ENCODE data around the gene SOCS2. TPM values are rescaled to one million over a fixed set of nuclear protein-coding genes. Genes with fewer than 3 reads are reported as not detected.

Gene SOCS2
- total RNA-seq, 4 donors from 2014 or later = 45.5 to 213 (median 79.4) TPM

DNA sequence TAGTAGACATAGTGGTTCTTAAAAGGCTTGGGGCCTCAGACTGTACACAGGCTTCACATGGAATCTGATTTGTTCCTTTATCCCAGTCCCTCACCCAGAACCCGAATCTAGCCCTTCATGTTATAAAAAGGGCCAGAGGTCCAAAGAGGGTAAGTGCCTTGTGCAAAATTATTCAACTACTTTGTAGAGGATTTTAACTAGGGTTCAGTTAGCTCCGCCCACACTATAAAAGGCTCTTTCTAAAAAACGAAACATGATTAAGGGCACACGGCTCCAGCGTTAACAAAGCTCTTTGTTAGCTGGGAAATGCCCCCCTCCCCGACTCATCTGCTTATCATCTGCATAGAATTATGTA, 3.2 kb upstream of the SOCS2 start:
- Histone ChIP-seq H3K4me1 (peaks cover 0 to 28% (median 21%) of the 10 kb centered on the region in 4 donors), H3K27ac (peak overlapping the region; percentile 93 to 98 (median 97)), H3K4me3 (peak overlapping the region; percentile 10 to 92 (median 70)), H3K36me3 (peaks cover 0 to 4% (median 0%) of the 10 kb centered on the region in 4 donors), H3K9me3 (no peaks in the 10 kb centered on the region), H3K27me3 (no peaks in the 10 kb centered on the region)
- DNase-seq = no peak
- WGBS, 2 donors (ENCODE audit: low coverage in 1 of 2) = 0 to 6% methylated on average over 4 to 6 of the region's 6 CpGs
- TF ChIP-seq POLR2A (IDR thresholded peaks at IDR 0.05) (no peak), POLR2AphosphoS5 (IDR thresholded peaks at IDR 0.05) (no peak), EP300 (IDR thresholded peaks at IDR 0.05; ENCODE audit: low read depth) (no peak), CTCF (IDR thresholded peaks at IDR 0.05) (no peak)
- intact Hi-C loops (cut with DNase I; ENCODE audit: low total_unique reads) = loop anchor here (2.0 to 10.0 kb wide), 2 partner anchors 64 to 530 kb away; no protein-coding TSS in a partner anchor
- in situ Hi-C loops (cut with MboI; ENCODE audit: low pct_ligation_motif_present in 1 of 4, low pct_unique_long_range_greater_than_20kb in 1 of 4, low sequenced_read_pairs in 3 of 4) = loop anchor here (5.0 to 25.0 kb wide), 5 partner anchors 168 to 533 kb away; no protein-coding TSS in a partner anchor

DNA sequence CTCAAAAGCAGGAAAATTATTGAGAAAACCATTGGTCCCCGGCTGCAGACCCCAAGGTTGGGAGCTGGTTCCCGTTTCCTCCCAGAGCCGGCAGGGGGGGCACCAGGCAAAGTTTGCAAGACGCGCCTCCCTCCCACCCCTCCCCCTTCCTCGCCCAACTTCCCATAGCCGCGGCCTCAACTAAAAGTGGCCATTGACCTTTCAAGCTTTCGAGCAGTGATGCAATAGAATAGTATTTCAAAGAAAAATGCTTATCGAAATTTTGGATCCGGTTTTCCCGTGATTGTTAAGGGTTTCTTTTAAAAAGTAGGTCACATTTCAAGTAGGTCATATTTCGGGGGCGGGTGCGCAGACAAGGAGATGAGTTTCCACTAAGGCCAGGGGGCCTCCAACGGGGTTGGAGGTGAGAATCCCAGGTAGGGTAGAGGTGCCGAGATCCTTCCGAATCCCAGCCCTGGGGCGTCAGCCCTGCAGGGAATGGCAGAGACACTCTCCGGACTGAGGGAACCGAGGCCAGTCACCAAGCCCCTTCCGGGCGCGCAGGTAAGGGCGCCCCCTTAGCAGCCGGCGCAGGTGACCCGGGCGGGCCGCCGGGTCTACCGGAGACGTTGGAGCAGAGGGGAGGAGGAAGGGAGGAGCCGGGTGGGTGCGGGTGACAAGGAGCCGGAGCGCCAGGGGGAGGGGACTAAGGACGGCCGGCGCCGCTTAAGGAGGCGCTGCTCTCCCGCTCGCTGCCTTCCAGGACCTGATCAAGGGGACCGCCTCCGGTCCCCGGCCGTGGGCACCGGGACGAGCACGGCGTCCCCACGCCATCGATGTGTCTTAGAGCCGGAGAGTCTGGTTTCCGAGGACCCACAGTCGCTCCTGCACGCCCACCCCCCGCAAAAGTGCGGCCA, 2.6 kb upstream of the SOCS2 start:
- TF ChIP-seq POLR2A (IDR thresholded peaks at IDR 0.05) = no peak
- peak in 1 of 3 donors; percentile 20 for TF ChIP-seq POLR2AphosphoS5 (IDR thresholded peaks at IDR 0.05)
- peak; percentile 75 to 86 (median 80) for TF ChIP-seq CTCF (IDR thresholded peaks at IDR 0.05)
- intact Hi-C loops (cut with DNase I; ENCODE audit: low total_unique reads) = loop anchor here (2.0 to 10.0 kb wide), 6 partner anchors 65 to 529 kb away; partner anchors contain the start of gene CRADD
- Histone ChIP-seq H3K27me3 (no peaks in the 10 kb centered on the region), H3K36me3 (peaks cover 0 to 4% (median under 1%) of the 10 kb centered on the region in 4 donors), H3K4me1 (peaks cover 0 to 33% (median 21%) of the 10 kb centered on the region in 4 donors), H3K4me3 (peak overlapping the region; percentile 58 to 92 (median 85)), H3K27ac (peak overlapping the region; percentile 93 to 98 (median 97)), H3K9me3 (no peaks in the 10 kb centered on the region)
- in situ Hi-C loops (cut with MboI; ENCODE audit: low pct_ligation_motif_present in 1 of 4, low pct_unique_long_range_greater_than_20kb in 1 of 4, low sequenced_read_pairs in 3 of 4) = loop anchor here (5.0 to 25.0 kb wide), 6 partner anchors 105 to 532 kb away; partner anchors contain the start of gene CRADD (in 1 of the 4)
- DNase-seq = peak; percentile 90
- 2% methylated on average over 10 to 25 of the region's 60 CpGs for WGBS, 2 donors (ENCODE audit: low coverage in 1 of 2)

GRCh38 chr12:93570552-93571364, 1.7 kb upstream of the SOCS2 start:
- intact Hi-C loops (cut with DNase I; ENCODE audit: low total_unique reads) (loop anchor here (5.0 to 10.0 kb wide), 4 partner anchors 104 to 504 kb away; partner anchors contain the start of gene CRADD), in situ Hi-C loops (cut with MboI; ENCODE audit: low pct_ligation_motif_present in 1 of 4, low pct_unique_long_range_greater_than_20kb in 1 of 4, low sequenced_read_pairs in 3 of 4) (loop anchor here in 3 of 4 donors (10.0 to 25.0 kb wide), 4 partner anchors 104 to 417 kb away; partner anchors contain the start of gene CRADD (in 1 of the 3))
- peak overlapping the region; percentile 93 to 98 (median 97) for H3K27ac ChIP-seq
- peak; percentile 96 for DNase-seq
- peaks cover 0 to 39% (median 21%) of the 10 kb centered on the region in 4 donors for H3K4me1 ChIP-seq
- peak overlapping the region; percentile 58 to 92 (median 85) for H3K4me3 ChIP-seq
- no peaks in the 10 kb centered on the region for H3K9me3 ChIP-seq
- H3K27me3 ChIP-seq = no peaks in the 10 kb centered on the region
- TF ChIP-seq CTCF (IDR thresholded peaks at IDR 0.05) = peak in 1 of 5 experiments; percentile 9
- peak; percentile 93 to 97 (median 93) for TF ChIP-seq POLR2AphosphoS5 (IDR thresholded peaks at IDR 0.05)
- peak; percentile 62 for TF ChIP-seq EP300 (IDR thresholded peaks at IDR 0.05; ENCODE audit: low read depth)
- peak; percentile 69 for TF ChIP-seq POLR2A (IDR thresholded peaks at IDR 0.05)
- H3K36me3 ChIP-seq = peaks cover 0 to 9% (median 4%) of the 10 kb centered on the region in 4 donors
- 0% methylated on average over 39 of the region's 97 CpGs; no CpG with 5 or more reads in 1 of the 2 donors for WGBS, 2 donors (ENCODE audit: low coverage in 1 of 2)
